NCI-H446 (cell line): ENCODE measurements around the gene GPT2.

Experiments used
- DNase-seq, 2 experiments: peaks; one replicate each; lab custom pipeline; 2025; lab: John Stamatoyannopoulos, UW

Gene GPT2

DNA sequence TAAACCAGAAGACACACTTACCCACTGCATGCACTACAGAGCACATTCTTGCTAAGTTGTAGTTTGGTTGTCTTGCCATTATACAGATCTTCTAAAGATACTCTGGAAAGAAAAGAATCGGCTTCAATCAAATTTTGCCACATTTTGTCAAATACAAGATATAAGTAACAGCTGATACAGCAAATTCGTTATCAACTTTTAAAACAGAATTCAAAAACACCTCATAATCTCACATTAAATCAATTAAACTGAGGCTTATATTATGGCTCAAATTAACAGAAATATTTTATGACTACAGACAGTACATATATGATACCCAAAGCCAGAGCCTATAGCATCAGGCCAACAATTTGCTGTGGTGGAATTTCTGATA lies 83.9 kb downstream of the GPT2 start:
- DNase-seq, result no peak

DNA sequence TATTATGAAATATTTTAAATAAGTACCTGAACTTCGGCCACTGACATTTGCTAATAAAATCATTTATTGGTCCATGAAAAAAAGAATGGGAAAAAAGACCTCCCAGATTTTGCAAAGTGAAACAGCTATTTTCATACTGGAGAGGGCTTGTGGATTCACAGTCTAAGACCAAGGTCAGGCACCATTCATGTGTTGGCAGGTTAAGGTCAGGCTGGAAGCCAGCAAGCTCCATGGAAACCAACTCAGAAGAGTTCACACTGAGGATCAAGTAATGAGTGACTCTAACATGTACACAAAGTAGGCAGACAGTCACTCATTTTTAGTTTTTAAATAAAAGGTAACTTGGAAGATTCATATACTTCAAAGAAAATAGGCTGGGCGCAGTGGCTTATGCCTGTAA lies 85.9 kb downstream of the GPT2 start:
- DNase-seq, result no peak

DNA sequence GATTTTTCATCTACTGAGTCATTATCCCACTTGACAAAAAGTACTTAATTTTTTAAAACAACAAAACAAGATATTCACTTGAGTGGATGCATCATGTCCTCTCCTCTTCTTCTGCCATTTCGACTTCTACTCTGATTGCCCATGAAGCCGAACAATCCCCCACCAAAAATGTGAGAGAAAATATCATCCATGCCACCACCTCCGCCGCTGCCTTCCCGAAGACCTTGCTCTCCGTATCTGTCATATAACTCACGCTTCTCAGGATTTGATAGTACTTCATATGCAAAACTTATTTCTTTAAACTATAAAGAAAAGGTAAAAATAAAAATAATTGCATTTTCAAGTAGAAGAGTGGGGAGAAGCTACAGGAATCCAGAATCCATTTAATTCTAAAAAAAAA lies 87.1 kb downstream of the GPT2 start:
- DNase-seq, result no peak

DNA sequence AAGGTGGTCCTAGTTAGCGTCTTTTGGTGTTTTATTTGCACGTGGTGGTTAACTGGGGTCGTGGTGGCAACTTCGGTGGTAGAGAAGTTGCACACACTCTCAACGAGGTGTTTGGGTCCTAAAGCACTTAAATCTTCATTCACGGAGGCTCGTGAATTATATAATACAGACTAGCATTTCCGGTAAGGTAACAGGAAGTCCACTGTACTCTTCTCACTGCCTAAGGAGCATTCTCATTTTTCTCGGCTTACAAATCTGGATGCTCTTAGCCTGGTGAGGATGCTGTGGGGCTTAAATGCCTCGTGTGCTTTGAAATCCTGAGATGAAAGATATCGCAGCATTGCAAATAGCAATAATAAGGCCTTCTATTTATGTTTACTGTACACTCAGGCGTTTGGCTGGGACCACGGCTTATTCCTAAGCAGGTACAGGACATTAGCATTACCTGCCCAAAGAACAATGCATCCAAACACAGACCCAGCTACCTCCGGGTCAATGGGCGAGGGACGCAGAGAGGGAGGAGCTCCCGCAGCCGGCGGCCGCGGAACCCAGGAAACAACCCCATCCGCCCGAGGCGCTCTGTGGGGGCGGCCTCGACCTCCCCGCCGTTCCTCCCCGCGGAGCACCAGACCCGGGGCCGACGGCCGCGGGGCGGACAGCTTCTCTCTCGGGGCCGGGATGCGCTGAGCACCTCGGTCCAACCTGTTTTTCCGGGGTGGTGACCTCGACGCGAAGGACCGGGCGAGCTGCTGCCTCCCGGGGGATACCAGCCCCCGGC lies 88.5 kb downstream of the GPT2 start:
- DNase-seq, result no peak

DNA sequence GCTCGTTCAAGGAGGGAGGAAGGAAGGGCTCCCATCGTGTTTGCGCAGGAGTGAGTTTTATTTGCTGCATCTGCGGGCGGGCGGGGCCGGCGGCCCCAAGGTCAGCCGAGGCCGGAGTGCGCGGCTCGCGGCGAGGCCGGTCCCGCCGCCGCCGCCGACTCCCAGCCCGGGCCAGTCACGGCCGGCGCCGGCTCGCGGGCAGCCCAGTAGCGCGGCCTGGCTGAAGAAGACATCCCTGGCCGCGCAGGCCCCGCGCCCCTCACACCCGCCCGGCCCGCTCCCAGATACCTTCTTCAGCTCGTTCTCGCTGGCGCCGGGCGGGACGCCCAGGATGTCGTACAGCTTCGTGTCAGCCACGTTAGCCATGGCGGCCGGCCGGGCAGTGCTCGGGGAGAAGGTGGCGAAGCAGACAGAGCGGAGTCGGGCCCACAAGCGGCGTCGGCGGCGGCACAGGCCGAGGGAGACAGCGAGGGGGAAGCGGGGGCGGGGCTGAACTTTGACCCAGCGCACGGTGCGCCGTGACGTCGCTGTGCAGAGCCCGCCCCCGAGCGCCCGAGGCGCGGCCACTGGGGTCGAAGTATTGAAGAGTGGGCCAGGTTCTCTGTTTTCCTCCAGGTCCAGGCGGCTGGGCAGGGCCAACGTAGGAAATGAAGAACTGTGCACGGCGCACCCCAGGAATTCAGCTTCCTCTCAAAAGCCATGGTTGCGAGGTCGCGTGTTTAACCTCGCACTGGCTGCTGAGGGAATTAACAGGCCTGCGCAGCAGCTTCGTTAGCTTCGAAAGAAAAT lies 89.2 kb downstream of the GPT2 start, which contains the start of gene DNAJA2:
DNAJA2 (minus strand) TSS at position 468 of the 789 bp plus-strand sequence; CDS start at position 366, 102 bp downstream.
- peak; percentile 33 to 77 for DNase-seq

DNA sequence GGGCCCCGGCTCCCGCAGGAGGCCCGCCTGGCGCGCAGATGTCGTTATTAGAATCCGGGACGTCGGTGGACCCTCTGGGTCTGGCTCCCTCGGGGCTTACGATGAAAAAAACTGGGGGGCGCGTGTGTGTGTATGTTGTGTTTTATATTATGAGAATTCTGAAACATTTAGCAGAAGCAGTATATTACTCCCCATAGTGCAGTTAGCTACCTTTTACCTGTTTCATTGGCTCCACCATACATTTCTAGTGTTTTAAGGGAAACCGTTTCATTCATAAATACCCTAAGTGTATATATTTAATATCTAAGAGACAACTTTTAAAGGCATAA lies 89.8 kb downstream of the GPT2 start:
- no peak for DNase-seq

DNA sequence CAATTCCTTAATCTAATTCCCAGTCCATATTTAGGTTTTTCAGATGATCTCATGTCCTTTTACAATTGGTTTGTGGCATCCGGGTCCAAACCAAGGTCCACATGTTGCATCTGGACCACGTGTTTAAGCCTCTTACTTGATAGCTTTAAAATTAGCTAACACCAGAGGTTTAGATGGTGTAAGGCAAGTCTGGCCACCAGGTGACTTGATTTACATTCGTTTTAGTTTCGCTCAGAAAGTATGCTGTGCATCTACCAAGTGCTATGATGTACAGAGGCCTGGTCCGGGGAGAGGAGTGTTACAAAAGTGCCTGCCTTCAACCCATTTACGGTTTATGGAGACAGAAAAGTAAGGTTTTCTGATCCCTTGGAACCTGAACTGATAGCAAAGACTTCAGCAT lies 90.2 kb downstream of the GPT2 start:
- DNase-seq, result no peak

DNA sequence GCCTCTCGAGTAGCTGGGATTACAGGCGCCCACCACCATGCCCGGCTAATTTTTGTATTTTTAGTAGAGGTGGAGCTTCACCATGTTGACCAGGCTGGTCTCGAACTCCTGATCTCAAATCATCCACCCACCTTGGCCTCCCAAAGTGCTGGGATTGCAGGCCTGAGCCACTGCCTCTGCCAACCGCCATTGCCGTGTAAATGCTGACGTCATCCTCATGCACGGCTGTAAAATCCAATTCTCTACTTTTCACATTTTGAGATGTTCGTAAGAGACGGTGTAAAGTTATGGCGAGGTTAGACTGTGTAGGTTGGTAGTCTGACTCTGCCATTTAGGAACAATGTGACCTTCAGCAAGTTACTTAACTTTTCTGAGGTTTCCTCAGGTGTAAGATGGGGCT lies 91.0 kb downstream of the GPT2 start:
- no peak for DNase-seq

DNA sequence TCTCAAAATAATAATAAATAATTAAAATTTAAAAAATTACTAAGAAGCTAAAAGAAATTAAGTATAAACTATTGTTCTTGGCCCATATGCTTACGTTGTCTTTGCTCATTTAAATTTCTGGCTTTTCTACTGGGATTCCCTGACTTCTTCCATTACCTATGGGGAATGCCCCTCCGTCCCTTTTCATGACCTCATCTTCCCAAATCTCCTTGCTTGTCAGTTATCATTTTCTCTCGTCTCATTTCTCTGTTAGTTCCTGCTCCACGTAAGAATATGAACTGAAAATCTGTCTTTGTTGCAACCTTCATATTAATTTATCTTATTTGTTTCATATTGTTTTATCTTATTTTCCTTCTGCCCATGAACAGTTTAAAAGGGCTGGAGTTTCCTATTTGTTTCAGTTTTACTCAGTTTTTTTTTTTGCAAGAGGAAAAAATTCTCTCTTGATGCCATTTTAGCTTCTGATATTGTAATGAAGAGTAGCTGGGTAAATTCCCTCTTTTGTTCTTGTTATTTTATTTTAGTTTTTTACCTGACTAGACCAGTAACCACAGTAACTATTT lies 91.8 kb downstream of the GPT2 start:
- DNase-seq, result no peak

DNA sequence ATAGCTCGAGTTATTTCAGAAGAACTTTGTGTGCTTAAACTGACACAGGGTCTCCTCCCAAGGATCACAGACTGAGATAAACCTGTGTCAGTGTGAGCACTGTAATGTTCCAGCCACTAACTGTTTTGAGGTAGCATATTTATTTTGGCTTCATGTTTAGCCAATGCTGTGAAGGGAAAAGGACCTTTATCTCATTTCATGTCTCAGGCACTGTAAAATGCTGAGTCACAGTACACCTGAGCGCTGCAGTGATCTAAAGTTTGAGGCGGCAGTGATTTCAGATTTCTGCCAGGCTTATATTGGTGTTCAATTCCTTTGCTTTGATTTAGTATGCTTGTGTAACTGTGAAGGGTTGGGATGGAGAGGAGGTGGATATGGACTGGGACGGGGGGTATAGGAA lies 92.4 kb downstream of the GPT2 start:
- DNase-seq, result no peak
